A673 (cell line): Measurements from ENCODE around the gene TBX20. TPM values are rescaled to one million over a fixed set of nuclear protein-coding genes. Genes with fewer than 3 reads are reported as not detected.
"Not testable (repeated sequence)": the region's sequence is repeated elsewhere in the genome, so short reads cannot be mapped to it uniquely, and the experiment has no call there.

Experiments used
- BruUV-seq: library from RNA; stranded (reverse); fragments of 400-500 nt; replicated peaks from 2 replicates; lab custom pipeline; 2021; lab: Mats Ljungman, UMichigan
- CTCF ChIA-PET: fragments of 300-600 bp; sonication (Branson Sonifier 250); formaldehyde crosslinking; loops from one replicate; lab custom pipeline; 2022; ENCODE audit warnings: antibody characterized with exemption; lab: Charles Lee
- POLR2A ChIA-PET: fragments of 300-600 bp; sonication (Branson Sonifier 250); formaldehyde crosslinking; loops from one replicate; lab custom pipeline; 2022; ENCODE audit warnings: antibody characterized with exemption; ENCODE audit not compliant: low non-redundant PET; lab: Charles Lee
- DNase-seq: peaks from one replicate; pipeline ENCODE4 v3.0.0-alpha.2; 2015; ENCODE audit warnings: low spot score
- H3K27ac ChIP-seq: fragments of 200-600 bp; sonication (generic); 2 replicates; pipeline ENCODE4 v1.5.1; 2016; ENCODE audit warnings: mixed run types, low read depth, mild to moderate bottlenecking, mixed read lengths, antibody characterized with exemption, low read length; ENCODE audit not compliant: poor library complexity, severe bottlenecking
- H3K27me3 ChIP-seq: fragments of 200-600 bp; sonication (generic); replicated peaks from 2 replicates; pipeline ENCODE4 v1.6.1; 2017; ENCODE audit warnings: mixed run types, low read depth, mild to moderate bottlenecking, mixed read lengths, antibody characterized with exemption, low read length; ENCODE audit not compliant: insufficient read depth, poor library complexity
- H3K36me3 ChIP-seq: fragments of 200-600 bp; sonication (generic); 2 replicates; pipeline ENCODE4 v1.6.1; 2016; ENCODE audit warnings: mixed run types, mild to moderate bottlenecking, mixed read lengths, antibody characterized with exemption, low read length; ENCODE audit not compliant: insufficient read depth, poor library complexity, severe bottlenecking
- H3K4me1 ChIP-seq: fragments of 200-600 bp; sonication (generic); 2 replicates; pipeline ENCODE4 v1.6.1; 2017; ENCODE audit warnings: mixed run types, mild to moderate bottlenecking, mixed read lengths, antibody characterized with exemption, low read length; ENCODE audit not compliant: insufficient read depth, poor library complexity, severe bottlenecking
- H3K4me3 ChIP-seq: fragments of 200-600 bp; sonication (generic); 2 replicates; pipeline ENCODE4 v1.5.1; 2016; ENCODE audit warnings: low read depth, mixed run types, mild to moderate bottlenecking, mixed read lengths, low read length; ENCODE audit not compliant: poor library complexity, severe bottlenecking
- H3K9me3 ChIP-seq: fragments of 200-600 bp; sonication (generic); 2 replicates; pipeline ENCODE4 v1.6.1; 2016; ENCODE audit warnings: mixed run types, low read depth, mild to moderate bottlenecking, mixed read lengths, antibody characterized with exemption, low read length; ENCODE audit not compliant: poor library complexity, severe bottlenecking
- CTCF ChIP-seq: fragments of 300-800, 200-600 bp; sonication (generic); conservative IDR thresholded peaks from 2 replicates; pipeline ENCODE4 v1.5.1; 2017; ENCODE audit warnings: low read depth, mild to moderate bottlenecking, antibody characterized with exemption, low read length, moderate library complexity, mixed read lengths
- EZH2 ChIP-seq: fragments of 200-600 bp; sonication (generic); IDR thresholded peaks from 2 replicates; pipeline ENCODE4 v1.6.1; 2017; ENCODE audit warnings: borderline replicate concordance, low read depth, mild to moderate bottlenecking, mixed read lengths, antibody characterized with exemption, low read length; ENCODE audit not compliant: poor library complexity, severe bottlenecking
- intact Hi-C: fragments of 100-400 bp; cut with micrococcal nuclease; formaldehyde crosslinking; loops from one replicate; pipeline ENCODE4 v1.10.0; 2022; ENCODE audit not compliant: unreplicated experiment
- total RNA-seq: library from RNA; stranded (reverse); gene quantifications from 2 replicates; pipeline ENCODE4 v1.2.3, GENCODE V29; 2021

Gene TBX20
- total RNA-seq, 1 experiment from 2014 or later = 1.8 TPM

- H3K4me1 ChIP-seq, H3K27ac ChIP-seq, H3K9me3 ChIP-seq, intact Hi-C loops, H3K36me3 ChIP-seq, H3K27me3 ChIP-seq, BruUV-seq, H3K4me3 ChIP-seq, POLR2A ChIA-PET: not testable (repeated sequence)
- DNase-seq = peak; percentile 59
- CTCF ChIA-PET = interaction anchor here (0.7 kb wide), 1 partner anchor 708 kb away, joined by 10 read pairs; no protein-coding TSS in a partner anchor
These were observed 55.3 kb downstream of the TBX20 start for GRCh38 chr7:35198370-35199140.

GRCh38 chr7:35191571-35191970, 62.3 kb downstream of the TBX20 start:
- CTCF ChIA-PET, H3K27ac ChIP-seq, POLR2A ChIA-PET, H3K9me3 ChIP-seq, BruUV-seq, H3K36me3 ChIP-seq, DNase-seq, H3K4me1 ChIP-seq, H3K27me3 ChIP-seq, intact Hi-C loops, H3K4me3 ChIP-seq: not testable (repeated sequence)

GRCh38 chr7:35190146-35190773, 63.6 kb downstream of the TBX20 start:
- H3K27me3 ChIP-seq = peaks cover 17% of the 10 kb centered on the region
- POLR2A ChIA-PET, H3K9me3 ChIP-seq, H3K4me3 ChIP-seq, BruUV-seq, H3K4me1 ChIP-seq, CTCF ChIA-PET, H3K27ac ChIP-seq, H3K36me3 ChIP-seq, DNase-seq, intact Hi-C loops: not testable (repeated sequence)

- H3K9me3 ChIP-seq, DNase-seq, CTCF ChIA-PET, H3K4me1 ChIP-seq, BruUV-seq, POLR2A ChIA-PET, H3K27ac ChIP-seq, H3K36me3 ChIP-seq: not testable (repeated sequence)
- intact Hi-C loops = loop anchor here (2.0 to 5.0 kb wide), 3 partner anchors 336 to 438 kb away; no protein-coding TSS in a partner anchor
- Histone ChIP-seq H3K4me3 (peak overlapping the region; percentile 48), H3K27me3 (peaks cover 24% of the 10 kb centered on the region)
These were observed 67.1 kb downstream of the TBX20 start for GRCh38 chr7:35186751-35187150.

GRCh38 chr7:35185908-35186731, 67.8 kb downstream of the TBX20 start:
- intact Hi-C loops = loop anchor here (2.0 to 5.0 kb wide), 3 partner anchors 336 to 439 kb away; no protein-coding TSS in a partner anchor
- TF ChIP-seq CTCF (no peak), EZH2 (no peak)
- peak; percentile 63 for DNase-seq
- CTCF ChIA-PET = no interaction called here
- BruUV-seq = no TSS peak
- Histone ChIP-seq H3K27ac (no peak overlapping the region), H3K36me3 (no peaks in the 10 kb centered on the region), H3K27me3 (peaks cover 24% of the 10 kb centered on the region), H3K4me1 (no peaks in the 10 kb centered on the region), H3K9me3 (no peaks in the 10 kb centered on the region), H3K4me3 (peak overlapping the region; percentile 48)
- POLR2A ChIA-PET = no interaction called here

- Histone ChIP-seq H3K27me3 (peaks cover 24% of the 10 kb centered on the region), H3K4me3 (peak overlapping the region; percentile 48)
- H3K9me3 ChIP-seq, POLR2A ChIA-PET, H3K36me3 ChIP-seq, H3K27ac ChIP-seq, H3K4me1 ChIP-seq, DNase-seq, BruUV-seq, CTCF ChIA-PET: not testable (repeated sequence)
- intact Hi-C loops = loop anchor here (5.0 kb wide), 2 partner anchors 337 to 352 kb away; no protein-coding TSS in a partner anchor
These were observed 68.4 kb downstream of the TBX20 start for GRCh38 chr7:35185578-35185907.
